GM21529 (cell line): ENCODE data around the gene ACAD9.
"Not testable (repeated sequence)": the region's sequence is repeated elsewhere in the genome, so short reads cannot be mapped to it uniquely, and the experiment has no call there.

Experiments
- ATAC-seq: cut with Tn5 transposase; IDR thresholded peaks from one replicate; pipeline ENCODE4 v1.9.1; 2021; ENCODE audit not compliant: unreplicated experiment

ACAD9 gene

DNA sequence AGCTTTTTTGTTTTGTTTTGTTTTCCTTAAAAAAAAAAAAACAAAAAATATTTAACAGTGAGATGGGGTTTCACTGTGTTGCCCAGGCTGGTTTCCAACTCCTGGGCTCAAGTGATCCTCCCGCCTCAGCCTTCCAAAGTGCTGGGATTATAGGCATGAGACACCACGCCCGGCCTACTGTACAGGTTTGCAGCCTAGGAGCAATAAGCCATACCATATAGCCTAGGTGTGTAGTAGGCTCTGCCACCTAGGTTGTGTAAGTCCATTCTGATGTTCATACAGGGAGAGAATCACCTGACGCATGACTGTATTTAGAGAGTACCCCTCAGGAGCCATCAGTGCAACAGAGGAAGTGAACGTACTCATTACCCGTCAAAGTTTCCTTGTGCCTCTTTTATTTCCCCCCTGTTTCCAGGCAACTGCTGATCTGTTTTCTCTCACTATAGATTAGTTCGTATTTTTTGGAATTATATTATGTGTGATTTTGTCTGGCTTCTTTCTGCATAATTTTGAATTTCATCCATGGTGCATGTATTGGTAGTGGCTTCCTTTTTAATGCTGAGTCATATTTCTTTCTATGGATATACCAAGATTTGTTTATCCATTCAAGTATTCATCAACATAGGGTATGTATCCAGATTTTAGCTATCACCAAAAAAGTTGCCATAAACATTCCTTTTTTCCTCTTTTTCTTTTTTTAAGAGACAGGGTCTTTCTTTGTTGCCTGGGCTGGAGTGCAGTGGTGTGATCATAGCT lies 9.9 kb downstream of the ACAD9 start:
- ATAC-seq = no peak

DNA sequence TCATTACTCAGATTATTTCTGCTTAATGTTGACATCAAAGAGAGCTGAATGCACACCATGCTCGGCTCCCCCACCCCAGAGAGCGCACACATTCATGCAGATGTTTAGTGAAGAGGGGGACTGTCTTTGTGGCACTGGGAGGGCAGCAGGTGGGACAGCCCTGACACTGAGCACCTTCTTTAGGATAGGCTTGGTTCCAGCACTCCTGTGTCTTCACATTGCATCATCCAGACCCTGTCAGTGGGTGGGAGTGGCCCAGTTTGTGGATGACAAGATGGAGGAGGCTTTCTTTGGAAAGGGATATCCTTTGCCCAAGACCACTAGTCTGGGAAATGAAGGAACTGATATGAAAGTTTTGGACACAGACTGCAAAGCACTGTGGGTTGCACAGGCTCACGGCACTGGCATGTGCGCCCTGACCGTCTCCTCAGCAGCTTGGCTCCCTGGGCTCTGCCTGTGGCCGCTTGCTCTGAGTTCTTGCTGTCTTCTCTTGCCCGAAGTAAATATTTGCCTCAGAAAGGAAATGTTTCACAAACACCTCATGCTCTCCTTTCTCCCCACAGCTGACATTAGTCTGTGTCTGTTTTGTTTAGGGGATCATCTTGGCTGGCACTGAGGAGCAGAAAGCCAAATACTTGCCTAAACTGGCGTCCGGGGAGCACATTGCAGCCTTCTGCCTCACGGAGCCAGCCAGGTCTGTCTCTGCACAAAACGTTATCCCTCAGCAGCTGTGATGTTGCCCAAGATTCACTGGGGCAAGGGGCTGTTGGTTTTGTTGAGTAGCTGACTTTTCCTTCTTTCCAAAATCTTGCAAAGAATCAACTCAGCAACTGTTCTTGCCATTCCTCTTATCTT lies 16.6 kb downstream of the ACAD9 start:
- no peak for ATAC-seq

DNA sequence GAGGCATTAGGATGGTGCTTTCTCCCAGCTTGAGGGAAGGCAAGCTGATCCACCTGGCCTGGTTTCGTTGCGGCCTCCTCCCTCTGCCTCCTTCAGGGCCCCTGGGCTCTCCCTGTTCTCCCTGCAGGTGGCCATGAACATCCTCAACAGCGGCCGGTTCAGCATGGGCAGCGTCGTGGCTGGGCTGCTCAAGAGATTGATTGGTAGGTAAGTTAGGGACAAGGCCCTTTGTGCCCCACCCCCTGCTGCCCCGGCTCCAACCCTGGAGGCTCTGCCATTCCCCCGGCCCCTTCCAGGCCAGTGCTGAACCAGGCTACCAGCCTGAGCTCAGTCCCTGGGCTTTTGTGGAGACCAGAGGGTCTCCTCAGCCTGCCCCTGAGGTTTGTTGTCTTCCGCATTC lies 23.0 kb downstream of the ACAD9 start:
- no peak for ATAC-seq

DNA sequence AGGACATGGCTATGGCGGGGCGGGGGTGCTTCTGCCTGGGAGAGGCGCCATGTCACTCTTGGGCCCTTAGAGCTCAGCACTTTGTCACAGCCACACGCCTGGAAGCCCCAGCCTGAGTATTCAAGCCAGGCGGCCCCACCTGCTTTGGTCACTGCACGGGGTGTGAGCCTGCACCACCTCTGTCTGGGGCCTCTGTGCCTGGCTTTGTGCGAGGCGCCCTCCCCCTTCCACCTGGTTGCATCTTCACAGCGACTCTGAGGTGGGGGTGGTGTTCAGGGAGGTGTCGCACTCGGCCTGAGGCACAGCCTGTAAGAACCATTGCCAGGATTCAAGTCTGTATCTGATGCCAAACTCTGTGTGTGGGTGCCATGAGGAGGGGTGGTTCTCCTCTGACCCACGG lies 24.1 kb downstream of the ACAD9 start:
- ATAC-seq = no peak

DNA sequence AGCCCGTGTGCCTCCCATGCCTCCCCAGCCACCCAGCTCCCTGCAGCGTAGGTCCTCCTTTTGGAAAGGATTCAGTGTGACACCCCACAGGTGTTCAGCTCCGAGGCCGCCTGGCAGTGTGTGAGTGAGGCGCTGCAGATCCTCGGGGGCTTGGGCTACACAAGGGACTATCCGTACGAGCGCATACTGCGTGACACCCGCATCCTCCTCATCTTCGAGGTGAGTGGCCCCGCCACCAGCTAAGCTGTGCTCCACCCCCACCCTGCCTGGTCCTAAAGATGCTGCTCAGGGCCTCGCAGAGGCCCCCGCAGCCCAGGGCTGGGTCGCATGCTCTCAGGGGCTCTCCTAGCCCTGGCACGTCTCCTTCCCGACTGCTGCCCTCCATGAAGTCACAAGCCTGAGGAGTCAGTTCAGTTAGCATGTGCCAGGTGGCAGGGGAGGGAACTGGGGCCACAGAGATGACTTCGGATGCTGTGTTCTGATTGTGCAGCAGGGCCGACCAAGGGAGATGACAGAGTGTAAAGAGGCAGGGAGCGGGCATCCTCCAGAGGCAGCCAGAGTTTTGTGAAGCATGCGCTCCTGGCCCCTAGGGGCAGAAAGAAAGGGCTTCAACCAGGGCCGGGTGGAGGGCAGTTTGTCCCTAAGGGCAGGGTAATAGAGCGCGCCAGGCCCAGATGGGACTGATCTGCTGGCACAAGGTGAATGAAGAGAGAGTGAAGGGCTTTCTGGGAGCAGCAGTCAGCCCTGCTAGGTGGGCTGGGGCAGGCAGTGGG lies 26.8 kb downstream of the ACAD9 start:
- no peak for ATAC-seq

DNA sequence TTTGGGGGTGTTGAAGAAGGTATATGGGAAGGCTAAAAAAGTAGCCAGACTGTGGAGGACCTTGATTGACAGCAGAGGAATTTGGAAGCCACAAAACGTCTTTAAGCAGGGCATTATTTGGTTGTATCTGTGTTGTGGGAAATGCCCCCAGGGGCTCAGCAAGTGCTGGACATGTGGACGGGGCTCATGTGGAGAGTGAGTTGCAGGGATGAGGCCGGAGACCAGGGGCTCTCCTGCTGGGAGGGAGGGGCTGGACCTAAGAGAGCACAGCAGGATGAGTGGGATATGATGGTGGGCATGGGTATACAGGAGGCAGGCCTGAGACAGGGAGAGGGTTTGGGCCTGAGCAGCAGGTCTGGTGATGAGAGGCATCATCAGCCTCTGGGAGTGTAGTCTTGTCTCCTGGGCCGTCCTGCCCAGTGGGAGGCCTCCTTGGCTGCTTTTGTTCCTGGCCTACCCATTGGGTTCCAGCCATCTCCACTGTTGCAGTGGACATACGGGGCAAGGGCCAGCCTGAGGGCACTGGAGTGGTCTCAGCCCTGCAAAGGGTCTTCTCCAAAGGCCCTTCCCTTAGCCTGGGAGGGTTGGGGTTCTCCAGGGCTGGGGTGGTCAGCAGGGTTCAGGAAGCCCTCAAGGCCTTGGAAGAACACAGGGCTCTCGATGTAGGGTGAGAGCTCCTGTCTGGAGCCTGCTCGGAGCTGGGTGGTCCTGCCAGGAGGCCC lies 27.5 kb downstream of the ACAD9 start:
- no peak for ATAC-seq

DNA sequence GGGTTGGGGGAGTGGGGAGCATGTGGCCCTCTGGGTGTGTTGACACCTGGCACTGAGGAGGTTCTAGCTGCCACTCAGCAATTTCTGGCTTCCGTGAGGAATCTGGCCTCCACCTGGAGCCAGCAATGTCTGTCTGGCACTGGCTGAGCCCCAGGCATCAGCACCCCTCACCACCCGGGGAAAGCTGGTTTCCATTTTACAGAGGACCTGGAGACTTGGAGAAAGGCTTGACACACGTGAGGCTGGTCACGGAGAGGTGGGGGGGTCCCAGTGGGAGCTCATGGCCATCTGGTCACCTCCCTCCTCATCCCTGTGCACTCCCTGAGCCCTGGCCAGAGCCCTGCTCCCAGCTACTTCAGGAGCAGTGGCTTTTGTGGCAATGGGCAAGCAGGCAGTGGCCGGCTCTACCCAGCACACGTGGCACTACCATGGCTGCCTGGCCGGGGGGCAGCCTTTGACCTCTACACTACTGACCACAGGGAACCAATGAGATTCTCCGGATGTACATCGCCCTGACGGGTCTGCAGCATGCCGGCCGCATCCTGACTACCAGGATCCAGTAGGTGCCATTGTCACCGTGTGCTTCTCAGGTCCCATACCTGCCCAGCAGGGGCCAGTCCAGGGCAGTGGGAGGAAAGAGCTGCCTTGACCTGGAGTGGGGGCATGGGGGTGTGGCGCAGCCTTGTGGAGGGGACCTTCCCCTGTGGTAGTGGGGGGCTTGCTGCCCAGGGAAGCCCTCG lies 28.5 kb downstream of the ACAD9 start:
- ATAC-seq = no peak

DNA sequence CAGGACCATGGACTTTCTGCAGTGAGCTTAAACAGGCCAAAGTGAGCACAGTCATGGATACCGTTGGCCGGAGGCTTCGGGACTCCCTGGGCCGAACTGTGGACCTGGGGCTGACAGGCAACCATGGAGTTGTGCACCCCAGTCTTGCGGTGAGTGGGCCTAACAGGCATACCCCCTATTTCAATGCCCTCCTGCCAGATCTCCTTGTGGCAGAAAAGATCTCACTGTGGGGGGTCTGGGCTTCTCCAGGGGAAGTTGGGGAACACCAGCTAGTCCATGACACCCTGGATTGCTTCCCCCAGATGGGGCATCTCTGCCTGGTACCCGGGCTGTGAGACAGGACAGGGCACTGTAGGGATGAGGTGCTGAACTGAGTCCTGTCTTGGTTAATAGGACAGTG lies 29.5 kb downstream of the ACAD9 start:
- no peak for ATAC-seq

DNA sequence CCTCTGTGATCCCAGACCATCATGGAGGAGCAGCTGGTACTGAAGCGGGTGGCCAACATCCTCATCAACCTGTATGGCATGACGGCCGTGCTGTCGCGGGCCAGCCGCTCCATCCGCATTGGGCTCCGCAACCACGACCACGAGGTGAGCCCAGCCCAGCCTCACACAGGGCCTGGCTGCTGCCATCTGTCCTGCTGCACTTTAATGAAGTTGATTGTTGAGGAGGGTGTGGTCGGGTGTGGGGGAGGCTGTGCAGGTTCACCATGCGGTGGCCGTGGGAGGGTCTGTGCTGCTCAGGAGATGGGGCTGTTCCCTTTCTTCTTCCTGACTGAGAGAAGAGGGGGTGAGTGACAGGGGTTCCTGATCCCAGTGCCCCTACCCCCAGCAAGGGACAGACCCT lies 30.6 kb downstream of the ACAD9 start:
- no peak for ATAC-seq

DNA sequence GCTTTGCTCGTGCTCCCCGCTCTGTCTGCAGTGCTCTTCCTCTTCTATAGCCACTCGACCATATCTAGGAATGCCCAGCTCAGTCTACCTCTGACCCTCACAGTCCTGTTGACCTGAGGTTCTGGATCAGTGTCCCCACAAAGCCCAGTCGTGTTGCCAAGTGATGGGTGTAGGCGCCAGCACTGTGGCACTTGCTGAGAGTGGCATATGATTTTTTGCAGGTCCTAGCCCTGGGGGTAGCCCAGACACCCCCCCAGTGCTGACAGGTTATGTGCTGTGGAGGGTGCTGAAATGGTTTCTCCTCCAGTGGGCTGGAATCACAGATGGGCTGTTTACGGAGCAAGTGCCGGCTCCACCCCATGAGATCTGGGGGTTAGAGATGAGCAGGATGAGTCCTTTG lies 32.5 kb downstream of the ACAD9 start:
- no peak for ATAC-seq

DNA sequence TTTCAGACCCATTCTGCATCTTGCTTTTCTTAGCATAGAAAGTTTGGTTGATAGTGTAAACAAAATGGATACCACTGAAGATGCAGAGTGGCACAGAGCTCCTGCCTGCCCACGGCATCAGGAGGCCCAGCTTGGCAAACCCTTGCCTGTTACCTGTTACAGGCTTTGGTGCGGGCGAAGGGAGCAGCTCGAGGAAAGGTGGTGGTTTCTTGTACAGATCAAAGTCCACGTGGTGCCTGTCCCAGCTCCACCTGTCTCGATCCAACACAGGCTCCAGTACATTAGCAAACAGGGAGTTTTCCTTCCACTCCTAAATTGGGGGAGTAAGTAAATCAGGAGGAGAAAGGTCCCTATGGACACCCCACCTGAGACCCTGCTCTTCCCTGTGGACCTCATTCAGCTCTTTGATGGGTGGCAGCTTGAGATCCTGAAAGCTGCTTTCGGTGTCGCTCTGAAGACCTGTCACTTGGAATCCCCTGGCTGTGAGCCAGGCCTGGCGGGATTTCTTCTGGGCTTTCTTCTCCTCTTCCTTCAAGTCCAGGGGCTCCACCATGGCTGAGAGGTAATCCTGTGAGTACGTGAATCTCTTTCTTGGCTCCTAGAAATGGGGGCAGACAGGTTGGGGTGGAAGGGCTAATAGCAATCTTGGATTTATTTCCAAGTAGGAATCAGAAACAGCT lies 35.7 kb downstream of the ACAD9 start:
- no peak for ATAC-seq

DNA sequence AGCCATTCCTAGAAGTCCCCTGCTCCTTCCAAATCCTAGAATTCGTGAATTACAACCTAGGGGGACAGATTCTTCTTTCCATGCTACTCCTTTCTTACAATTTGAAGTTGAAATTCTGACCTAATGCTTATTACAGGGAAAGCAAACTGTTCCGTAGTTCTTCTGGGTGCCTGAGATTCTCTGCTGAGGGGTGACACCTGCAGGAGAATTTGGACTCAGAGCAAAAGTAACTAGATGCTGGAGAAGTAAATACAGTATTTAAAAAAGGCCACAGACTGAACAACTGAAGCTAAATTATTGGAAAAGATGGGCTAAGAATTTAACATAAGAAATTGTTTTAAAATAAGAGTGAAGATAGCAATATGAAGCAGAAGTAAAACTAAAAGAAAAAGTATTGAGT lies 37.9 kb downstream of the ACAD9 start:
- no peak for ATAC-seq

DNA sequence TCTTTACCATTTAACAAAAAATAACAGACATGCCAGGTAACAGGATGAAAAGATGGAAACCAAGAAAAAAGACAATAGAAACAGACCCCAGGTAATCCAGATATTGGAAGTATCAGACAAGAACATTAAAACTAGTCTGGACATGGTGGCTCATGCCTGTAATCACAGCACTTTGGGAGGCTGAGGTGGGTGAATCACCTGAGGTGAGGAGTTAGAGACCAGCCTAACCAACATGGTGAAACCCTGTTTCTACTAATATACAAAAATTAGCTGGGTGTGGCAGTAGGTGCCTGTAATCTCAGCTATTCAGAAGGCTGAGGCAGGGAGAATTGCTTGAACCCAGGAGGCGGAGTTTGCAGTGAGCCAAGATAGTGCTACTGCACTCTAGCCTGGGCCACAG lies 40.6 kb downstream of the ACAD9 start:
- no peak for ATAC-seq

DNA sequence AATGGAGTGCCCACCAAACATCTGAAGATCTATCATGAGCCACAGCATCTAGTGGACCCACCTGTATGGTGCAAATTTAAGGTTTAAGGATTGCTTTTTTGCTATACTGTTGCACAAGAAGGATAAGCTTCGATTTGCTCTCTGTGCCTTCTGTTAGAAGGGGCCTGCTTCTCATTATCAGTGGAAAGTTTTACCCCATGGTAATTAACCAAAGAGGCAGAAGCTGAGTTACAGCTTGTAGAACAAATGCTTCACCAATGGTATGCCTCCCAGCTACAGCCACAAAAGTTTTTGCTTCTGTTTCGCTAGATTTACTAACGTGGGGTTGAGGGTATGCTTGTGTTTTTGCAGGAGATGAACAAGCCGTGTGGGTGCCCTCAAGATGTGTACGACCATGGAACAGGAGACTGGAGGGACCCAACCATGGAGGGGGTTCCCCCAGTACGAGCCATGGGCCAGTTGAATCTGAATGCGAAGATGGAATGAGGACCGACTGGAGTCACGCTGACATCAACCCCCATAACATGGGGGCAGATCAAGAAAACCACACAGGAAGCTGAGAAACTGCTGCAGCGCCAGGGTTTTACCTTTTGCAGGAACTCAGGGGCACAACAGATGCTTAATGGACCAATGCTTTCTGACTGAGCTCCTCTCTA lies 43.5 kb downstream of the ACAD9 start:
- no peak for ATAC-seq

DNA sequence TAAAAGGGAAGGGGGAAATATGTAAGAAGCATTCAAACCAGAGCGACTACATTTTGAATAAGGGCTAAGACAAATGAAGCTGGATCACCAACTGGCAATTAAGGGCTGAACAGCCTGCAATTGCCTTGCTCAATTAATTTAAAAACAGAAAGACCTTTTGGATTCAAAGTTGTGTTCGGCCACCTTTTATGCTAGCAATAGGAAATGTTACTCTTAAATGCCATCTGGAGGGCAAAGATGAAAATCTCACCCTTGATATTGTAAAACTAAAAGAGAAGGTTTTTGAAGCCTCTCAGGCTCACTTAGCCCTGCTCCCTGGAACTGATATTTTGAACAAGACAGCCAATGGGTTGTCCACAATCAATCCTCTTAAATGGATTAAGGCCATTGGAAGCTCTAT lies 44.2 kb downstream of the ACAD9 start:
- no peak for ATAC-seq

DNA sequence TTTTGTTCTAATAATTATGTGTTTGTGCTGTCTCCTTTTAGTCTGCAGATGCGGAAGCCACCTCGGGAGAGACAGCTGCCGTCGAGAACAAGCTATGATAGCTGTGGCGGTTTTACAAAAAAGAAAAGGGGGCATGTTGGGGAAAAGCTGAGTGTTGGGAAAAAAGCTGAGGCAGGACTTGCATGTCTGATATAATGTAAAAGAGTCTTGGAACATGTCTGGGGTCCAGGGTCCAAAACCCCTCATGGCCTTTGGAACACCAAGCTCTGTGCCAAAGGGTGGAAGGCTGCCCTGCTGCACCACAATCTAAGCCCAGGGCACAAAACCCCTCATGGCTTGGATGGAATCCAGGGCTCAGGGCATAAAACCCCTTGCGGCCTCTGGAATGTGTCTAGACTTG lies 44.6 kb downstream of the ACAD9 start:
- not testable (repeated sequence) for ATAC-seq

DNA sequence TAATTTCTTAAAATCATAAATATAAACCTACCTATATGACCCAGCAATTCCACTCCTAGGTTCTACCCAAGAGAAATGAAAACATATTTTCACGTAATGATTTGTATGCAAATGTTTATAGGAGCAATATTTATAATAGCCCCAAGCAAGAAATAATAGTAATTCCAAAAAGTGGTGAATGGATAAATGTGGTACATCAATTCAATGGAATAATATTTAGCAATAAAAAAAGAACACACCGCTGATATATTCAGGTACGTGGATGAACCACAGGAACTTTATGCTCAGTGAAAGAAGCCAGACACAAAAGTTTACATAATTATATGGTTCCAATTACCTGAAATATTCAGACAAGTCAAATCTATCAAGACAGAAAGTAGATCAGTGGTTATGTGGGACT lies 49.9 kb downstream of the ACAD9 start:
- ATAC-seq = no peak

DNA sequence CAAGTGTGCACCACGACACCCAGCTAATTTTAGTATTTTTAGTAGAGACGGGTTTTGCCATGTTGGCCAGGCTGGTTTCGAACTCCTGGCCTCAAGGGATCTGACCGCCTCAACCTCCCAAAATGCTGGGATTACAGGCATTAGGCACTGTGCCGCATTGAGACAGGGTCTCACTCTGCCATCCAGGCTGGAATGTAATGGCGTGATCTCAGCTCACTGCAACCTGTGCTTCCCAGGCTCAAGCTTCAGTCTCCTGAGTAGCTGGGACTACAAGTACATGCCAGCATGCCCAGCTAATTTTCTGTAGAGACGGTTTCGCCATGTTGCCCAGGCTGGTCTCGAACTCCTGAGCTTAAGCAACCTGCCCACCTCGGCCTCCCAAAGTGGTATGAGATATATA lies 51.6 kb downstream of the ACAD9 start:
- ATAC-seq = no peak

DNA sequence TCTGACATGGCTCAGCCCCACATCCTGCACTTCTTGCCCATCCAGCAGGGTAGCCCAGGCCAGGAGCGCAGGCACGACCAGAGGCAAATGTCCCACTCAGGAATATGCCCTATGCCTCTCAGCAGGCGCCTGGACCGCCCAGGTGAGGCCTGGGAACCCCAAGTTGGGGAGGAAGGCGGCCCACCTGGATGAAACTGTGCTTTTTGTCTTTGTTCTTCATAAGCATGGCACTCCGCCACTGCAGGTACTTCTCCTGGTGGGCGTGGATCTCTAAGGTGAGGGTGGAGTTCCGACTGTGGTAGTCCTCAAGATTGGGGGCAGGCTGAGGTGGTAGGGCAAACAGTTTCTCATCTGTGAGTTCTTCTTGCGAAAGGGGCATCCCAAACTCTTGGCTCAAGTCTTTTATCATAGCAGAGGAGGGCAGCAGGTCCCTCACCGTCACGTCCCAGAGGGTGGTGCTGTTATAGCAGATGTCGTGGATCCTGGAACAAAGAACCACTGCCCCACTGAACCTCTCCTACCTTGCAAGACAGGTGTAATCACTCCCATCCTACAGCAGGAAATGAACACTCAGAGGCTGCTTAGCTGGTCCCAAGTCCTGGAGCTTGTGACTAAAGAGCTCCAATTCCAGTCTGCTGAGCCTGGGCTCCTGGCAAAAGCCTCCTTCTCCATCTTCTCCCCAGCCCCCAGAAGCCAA lies 53.2 kb downstream of the ACAD9 start:
- no peak for ATAC-seq
